MM.1S (cell line): Measurements from ENCODE around the gene TMEM254.

Experiments used
- DNase-seq: peaks from one replicate; pipeline ENCODE4 v3.0.0-alpha.2; 2015
- H2AFZ ChIP-seq: fragments of 300-600 bp; sonication (generic); 2 replicates; pipeline ENCODE4 v1.6.0; 2016; ENCODE audit warnings: antibody characterized with exemption, low read length
- H3F3A ChIP-seq: fragments of 300-600 bp; sonication (generic); 2 replicates; pipeline ENCODE4 v1.6.1; 2016; ENCODE audit warnings: mild to moderate bottlenecking, antibody characterized with exemption, low read length, moderate library complexity, mixed read lengths; ENCODE audit not compliant: insufficient read depth
- H3K27ac ChIP-seq: fragments of 300-600 bp; sonication (generic); 2 replicates; pipeline ENCODE4 v1.5.1; 2016; ENCODE audit warnings: mild to moderate bottlenecking, low read length
- H3K27me3 ChIP-seq: fragments of 300-600 bp; sonication (generic); replicated peaks from 2 replicates; pipeline ENCODE4 v1.6.0; 2016; ENCODE audit warnings: low read length; ENCODE audit not compliant: insufficient read depth
- H3K36me3 ChIP-seq: fragments of 300-600 bp; sonication (generic); replicated peaks from 2 replicates; pipeline ENCODE4 v1.6.1; 2016; ENCODE audit warnings: mild to moderate bottlenecking, low read length, mixed read lengths; ENCODE audit not compliant: insufficient read depth
- H3K4me1 ChIP-seq: fragments of 300-600 bp; sonication (generic); 2 replicates; pipeline ENCODE4 v1.6.1; 2016; ENCODE audit warnings: low read length, mixed read lengths
- H3K4me2 ChIP-seq: fragments of 300-600 bp; sonication (generic); 2 replicates; pipeline ENCODE4 v1.6.0; 2016; ENCODE audit warnings: low read depth, low read length
- H3K4me3 ChIP-seq: fragments of 300-600 bp; sonication (generic); 2 replicates; pipeline ENCODE4 v1.5.1; 2016; ENCODE audit warnings: low read length, mixed read lengths
- H3K79me2 ChIP-seq: fragments of 300-600 bp; sonication (generic); 2 replicates; pipeline ENCODE4 v1.6.1; 2016; ENCODE audit warnings: mixed run types, low read length, mixed read lengths
- H3K9ac ChIP-seq: fragments of 300-600 bp; sonication (generic); 2 replicates; pipeline ENCODE4 v1.6.1; 2016; ENCODE audit warnings: low read length, mixed read lengths
- H3K9me2 ChIP-seq: fragments of 300-600 bp; sonication (generic); replicated peaks from 2 replicates; pipeline ENCODE4 v1.6.1; 2016; ENCODE audit warnings: mild to moderate bottlenecking, low read length, mixed read lengths; ENCODE audit not compliant: insufficient read depth
- H3K9me3 ChIP-seq: fragments of 300-600 bp; sonication (generic); replicated peaks from 2 replicates; pipeline ENCODE4 v1.6.1; 2016; ENCODE audit warnings: mild to moderate bottlenecking, low read length, mixed read lengths; ENCODE audit not compliant: insufficient read depth
- H4K20me1 ChIP-seq: fragments of 300-600 bp; sonication (generic); 2 replicates; pipeline ENCODE4 v1.6.1; 2016; ENCODE audit warnings: mild to moderate bottlenecking, low read length, moderate library complexity, mixed read lengths; ENCODE audit not compliant: insufficient read depth
- CTCF ChIP-seq: fragments of 300-600 bp; sonication (generic); IDR thresholded peaks from 2 replicates; pipeline ENCODE4 v1.5.1; 2016; ENCODE audit warnings: antibody characterized with exemption, low read length, mixed read lengths
- EZH2 ChIP-seq: fragments of 300-600 bp; sonication (generic); optimal IDR thresholded peaks from 2 replicates; pipeline ENCODE3; 2017; ENCODE audit warnings: low read depth, mild to moderate bottlenecking, antibody characterized with exemption, low read length, mixed read lengths
- EZH2phosphoT487 ChIP-seq: fragments of 300-600 bp; sonication (generic); IDR thresholded peaks from 2 replicates; pipeline ENCODE4 v1.6.1; 2018; ENCODE audit warnings: antibody characterized with exemption, low read length

The TMEM254 gene

DNA sequence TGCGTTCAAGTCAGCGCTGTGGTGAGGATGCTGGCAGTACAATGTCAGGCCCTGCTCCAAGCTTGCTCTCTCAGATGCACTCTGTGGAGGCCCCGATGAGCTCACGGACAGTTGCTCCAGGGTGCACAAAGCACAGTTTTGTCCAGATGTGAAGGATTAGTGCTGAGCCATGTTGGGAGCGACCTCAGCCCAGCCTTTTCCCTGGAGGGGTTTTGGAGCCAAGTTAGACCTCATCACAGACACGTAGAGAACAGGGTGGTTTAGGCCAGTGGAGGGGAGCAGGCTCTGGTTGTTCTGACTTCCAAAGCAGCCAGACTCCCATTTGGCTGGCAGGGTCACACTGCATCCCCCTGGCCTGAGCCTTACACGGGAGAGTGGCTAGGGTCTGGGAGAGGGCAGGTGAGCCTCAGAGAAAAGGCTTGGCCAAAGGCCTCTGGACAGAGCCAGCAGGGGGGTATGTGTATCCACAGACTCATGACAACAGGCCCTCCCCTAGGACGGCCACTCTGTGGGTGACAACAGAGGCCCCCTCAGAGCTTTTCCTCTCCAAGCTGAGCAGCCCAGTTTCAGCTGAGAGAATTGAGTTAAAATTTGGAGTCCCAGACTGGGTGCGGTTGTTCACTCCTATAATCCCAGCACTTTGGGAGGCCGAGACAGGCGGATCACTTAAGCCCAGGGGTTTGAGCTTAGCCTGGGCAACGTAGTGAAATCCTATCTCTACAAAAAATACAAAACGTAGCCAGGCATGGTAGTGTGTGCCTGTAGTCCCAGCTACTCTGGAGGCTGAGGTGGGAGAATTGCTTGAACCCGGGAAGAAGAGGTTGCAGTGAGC is 58.8 kb downstream of the TMEM254 start:
- H3K9me2 ChIP-seq, result no peaks in the 10 kb centered on the region
- no peaks in the 10 kb centered on the region for H3K79me2 ChIP-seq
- no peak overlapping the region for H3K4me3 ChIP-seq
- no peak overlapping the region for H2AFZ ChIP-seq
- no peak for DNase-seq
- no peak overlapping the region for H3K9ac ChIP-seq
- no peaks in the 10 kb centered on the region for H3K9me3 ChIP-seq
- no peak overlapping the region for H3K4me2 ChIP-seq
- no peaks in the 10 kb centered on the region for H4K20me1 ChIP-seq
- H3K27me3 ChIP-seq, result no peaks in the 10 kb centered on the region
- H3K36me3 ChIP-seq, result no peaks in the 10 kb centered on the region
- H3K27ac ChIP-seq, result no peak overlapping the region
- TF ChIP-seq EZH2phosphoT487, result no peak
- no peak for TF ChIP-seq EZH2
- no peak for TF ChIP-seq CTCF
- H3K4me1 ChIP-seq, result no peaks in the 10 kb centered on the region
- no peaks in the 10 kb centered on the region for H3F3A ChIP-seq

DNA sequence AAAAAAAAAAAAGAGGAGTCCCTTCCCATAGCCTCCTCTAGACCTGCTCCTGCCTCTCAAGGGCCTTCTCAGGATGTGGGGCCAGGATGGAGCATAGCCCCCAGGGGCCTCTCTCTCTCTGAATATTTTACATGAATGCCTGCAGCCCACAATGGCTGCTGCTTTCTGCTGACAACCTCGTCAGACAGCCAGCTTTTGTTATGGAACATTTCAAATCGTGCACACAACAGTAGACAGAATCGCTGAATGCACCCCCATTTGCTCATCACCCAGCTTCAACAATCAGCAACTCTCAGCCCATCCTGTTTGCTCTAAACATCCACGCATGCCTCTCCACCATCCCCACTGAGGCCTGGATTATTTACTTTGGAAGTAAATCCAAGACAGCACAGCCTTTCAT is 59.5 kb downstream of the TMEM254 start:
- Histone ChIP-seq H3K27me3 (no peaks in the 10 kb centered on the region), H3K9ac (no peak overlapping the region), H3K4me3 (no peak overlapping the region), H3K79me2 (no peaks in the 10 kb centered on the region), H3K36me3 (no peaks in the 10 kb centered on the region), H3K4me2 (no peak overlapping the region), H3K9me2 (no peaks in the 10 kb centered on the region), H3K27ac (no peak overlapping the region), H3K4me1 (no peaks in the 10 kb centered on the region), H2AFZ (no peak overlapping the region), H4K20me1 (no peaks in the 10 kb centered on the region), H3F3A (no peaks in the 10 kb centered on the region), H3K9me3 (no peaks in the 10 kb centered on the region)
- no peak for DNase-seq
- no peak for TF ChIP-seq EZH2phosphoT487
- no peak for TF ChIP-seq CTCF
- TF ChIP-seq EZH2, result no peak

GRCh38 chr10:80139265-80139664 is 60.8 kb downstream of the TMEM254 start:
- Histone ChIP-seq H3K4me2 (no peak overlapping the region), H2AFZ (no peak overlapping the region), H3K36me3 (no peaks in the 10 kb centered on the region), H3K27me3 (no peaks in the 10 kb centered on the region), H4K20me1 (no peaks in the 10 kb centered on the region), H3K27ac (no peak overlapping the region), H3F3A (peaks cover 6% of the 10 kb centered on the region; the same call in 1 of the 2 replicates), H3K79me2 (no peaks in the 10 kb centered on the region), H3K4me1 (no peaks in the 10 kb centered on the region), H3K9ac (no peak overlapping the region), H3K4me3 (no peak overlapping the region), H3K9me3 (no peaks in the 10 kb centered on the region), H3K9me2 (no peaks in the 10 kb centered on the region)
- no peak for DNase-seq
- no peak for TF ChIP-seq EZH2phosphoT487
- no peak for TF ChIP-seq CTCF
- TF ChIP-seq EZH2, result no peak
